HepG2 (cell line): ENCODE data around the gene PISD. TPM values are rescaled to one million over a fixed set of nuclear protein-coding genes. Genes with fewer than 3 reads are reported as not detected.
A peak's percentile ranks its signal among the peaks of the same experiment; 100 is the strongest.

Experiments used
- ATAC-seq: fragments of 200-7000 bp; cut with Tn5 transposase; 3 replicates; pipeline ENCODE4 v1.9.1; 2020; ENCODE audit warnings: mild to moderate bottlenecking, moderate library complexity
- BruUV-seq: library from RNA; stranded (reverse); fragments of 400-500 nt; replicated peaks from 2 replicates; lab custom pipeline; 2021; lab: Mats Ljungman, UMichigan
- CTCF ChIA-PET: fragments of 300-600 bp; formaldehyde crosslinking; extraction: SDS; loops from one replicate; lab custom pipeline; 2021; ENCODE audit warnings: low total read pairs, inconsistent platforms, low intra/inter-chr PET ratio; lab: Yijun Ruan, JAX
- POLR2A ChIA-PET: fragments of 350-600 bp; sonication (Branson Sonifier 250); formaldehyde crosslinking; loops from one replicate; lab custom pipeline; 2020; ENCODE audit warnings: antibody characterized with exemption, inconsistent platforms; lab: Yijun Ruan, JAX
- DNase-seq: peaks from one replicate; pipeline ENCODE4 v3.0.0-alpha.2; 2015; ENCODE audit warnings: low spot score
- FAIRE-seq: peaks from 3 replicates; lab custom pipeline; 2011; peaks lifted over from hg19 to GRCh38; lab: Jason Lieb, UNC
- H2AFZ ChIP-seq: one replicate; pipeline ENCODE4 v1.6.1; 2011; ENCODE audit warnings: low read length, inconsistent platforms
- H3K27ac ChIP-seq: fragments of 300-600 bp; 3 replicates; pipeline ENCODE4 v1.8.0; 2011; ENCODE audit warnings: mixed run types, mild to moderate bottlenecking, mixed read lengths, low read length, inconsistent platforms; ENCODE audit not compliant: insufficient read depth; ENCODE audit errors: extremely low read length
- H3K27me3 ChIP-seq, 2 experiments: fragments of 200-600 bp in 1 of 2; 2 replicates in 1 of 2; 3 replicates in 1 of 2; pipeline versions ENCODE4 v1.6.0 to v1.8.0; 2011; ENCODE audit warnings: low read length in 2 of 2, mild to moderate bottlenecking in 2 of 2, moderate library complexity in 2 of 2, inconsistent platforms in 1 of 2; ENCODE audit not compliant: insufficient read depth in 2 of 2, control insufficient read depth in 1 of 2
- H3K36me3 ChIP-seq, 2 experiments: fragments of 200-600 bp in 1 of 2; replicated peaks in 1 of 2; 2 replicates in 1 of 2; 3 replicates in 1 of 2; pipeline versions ENCODE4 v1.5.1 to v1.8.0; 2011; ENCODE audit warnings: low read length in 2 of 2, inconsistent platforms in 1 of 2; ENCODE audit not compliant: insufficient read depth in 2 of 2, control insufficient read depth in 1 of 2
- H3K4me1 ChIP-seq: 2 replicates; pipeline ENCODE4 v1.5.1; 2012; ENCODE audit warnings: low read length, inconsistent platforms; ENCODE audit not compliant: insufficient read depth
- H3K4me2 ChIP-seq: 2 replicates; pipeline ENCODE4 v1.6.0; 2011; ENCODE audit warnings: low read depth, low read length, inconsistent platforms
- H3K4me3 ChIP-seq, 3 experiments: fragments of 200-600 bp in 1 of 3; sonication (generic), shearing (Covaris generic) in 1 of 3; replicated peaks in 1 of 3; 2 replicates each; pipeline ENCODE4 v1.5.1; 2011 to 2016; ENCODE audit warnings: low read length in 3 of 3, inconsistent platforms in 2 of 3, low read depth in 2 of 3, mild to moderate bottlenecking in 2 of 3, control low read depth in 1 of 3, mixed read lengths in 1 of 3; ENCODE audit not compliant: insufficient read depth in 1 of 3
- H3K79me2 ChIP-seq: one replicate; pipeline ENCODE4 v1.6.1; 2011; ENCODE audit warnings: low read length, inconsistent platforms; ENCODE audit not compliant: insufficient read depth
- H3K9ac ChIP-seq: 2 replicates; pipeline ENCODE4 v1.6.0; 2011; ENCODE audit warnings: mild to moderate bottlenecking, low read depth, low read length, inconsistent platforms; ENCODE audit not compliant: insufficient read depth
- H3K9me3 ChIP-seq: 2 replicates; pipeline ENCODE4 v1.5.1; 2012; ENCODE audit warnings: mild to moderate bottlenecking, low read length
- H4K20me1 ChIP-seq: 2 replicates; pipeline ENCODE4 v1.6.0; 2011; ENCODE audit warnings: inconsistent platforms, mild to moderate bottlenecking, low read length, moderate library complexity; ENCODE audit not compliant: insufficient read depth
- AGO1 ChIP-seq: fragments of 200-400 bp; formaldehyde crosslinking; IDR thresholded peaks from 2 replicates; pipeline ENCODE4 v1.6.1; 2017; ENCODE audit warnings: mild to moderate bottlenecking, low read depth, low read length, moderate library complexity; ENCODE audit not compliant: poor library complexity, severe bottlenecking
- AGO2 ChIP-seq: fragments of 200-400 bp; formaldehyde crosslinking; optimal IDR thresholded peaks from 2 replicates; pipeline ENCODE3; 2017; ENCODE audit warnings: mild to moderate bottlenecking, low read depth, low read length, moderate library complexity
- BCL3 ChIP-seq: sonication (generic); formaldehyde crosslinking; IDR thresholded peaks from 2 replicates; pipeline ENCODE4 v1.5.1; 2020; ENCODE audit warnings: mild to moderate bottlenecking, missing genetic modification reagents, moderate library complexity
- DMAP1 ChIP-seq: IDR thresholded peaks from 2 replicates; pipeline ENCODE4 v1.6.1; 2016
- DR1 ChIP-seq: sonication (generic); formaldehyde crosslinking; IDR thresholded peaks from 2 replicates; pipeline ENCODE4 v1.8.0; 2021; ENCODE audit warnings: mild to moderate bottlenecking, missing genetic modification reagents, inconsistent platforms
- POLR2A ChIP-seq, 2 experiments: IDR thresholded peaks; 2 replicates each; pipeline ENCODE4 v1.6.1; 2011; ENCODE audit warnings: low read depth in 2 of 2, low read length in 2 of 2, mild to moderate bottlenecking in 1 of 2, moderate library complexity in 1 of 2; ENCODE audit not compliant: insufficient read depth in 1 of 2
- RAD51 ChIP-seq: fragments of 450-650 bp; IDR thresholded peaks from 2 replicates; pipeline ENCODE4 v1.6.1; 2016; ENCODE audit warnings: borderline replicate concordance
- RBM22 ChIP-seq: fragments of 200-400 bp; formaldehyde crosslinking; optimal IDR thresholded peaks from 2 replicates; pipeline ENCODE3; 2017; ENCODE audit warnings: mild to moderate bottlenecking, low read length, moderate library complexity
- ZBTB2 ChIP-seq: sonication (generic); formaldehyde crosslinking; IDR thresholded peaks from 2 replicates; pipeline ENCODE4 v1.8.0; 2022; ENCODE audit warnings: low read depth, missing genetic modification reagents
- ZMYM3 ChIP-seq: sonication (generic); formaldehyde crosslinking; IDR thresholded peaks from 2 replicates; pipeline ENCODE4 v1.5.1; 2020; ENCODE audit warnings: mild to moderate bottlenecking, missing genetic modification reagents
- ZNF101 ChIP-seq: sonication (generic); formaldehyde crosslinking; IDR thresholded peaks from 2 replicates; pipeline ENCODE4 v1.4.0; 2020; ENCODE audit warnings: mild to moderate bottlenecking, low read depth, missing genetic modification reagents, borderline replicate concordance
- ZNF180 ChIP-seq: sonication (generic); formaldehyde crosslinking; IDR thresholded peaks from 2 replicates; pipeline ENCODE4 v1.4.0; 2020; ENCODE audit warnings: low read depth, missing genetic modification reagents, borderline replicate concordance
- ZNF563 ChIP-seq: sonication (generic); formaldehyde crosslinking; IDR thresholded peaks from 2 replicates; pipeline ENCODE4 v1.8.0; 2022; ENCODE audit warnings: mild to moderate bottlenecking, moderate library complexity, missing genetic modification reagents
- ZNF720 ChIP-seq: sonication (generic); formaldehyde crosslinking; IDR thresholded peaks from 2 replicates; pipeline ENCODE4 v1.4.0; 2020; ENCODE audit warnings: missing genetic modification reagents
- ZNF878 ChIP-seq: sonication (generic); formaldehyde crosslinking; IDR thresholded peaks from 2 replicates; pipeline ENCODE4 v1.8.1; 2023; ENCODE audit warnings: mild to moderate bottlenecking, missing genetic modification reagents, moderate library complexity
- WGBS: methylation state at CpG from one replicate; pipeline ENCODE4 v1.1.6; 2017; ENCODE audit warnings: low lambda C conversion rate; 5-methylcytosine and 5-hydroxymethylcytosine counted together
- in situ Hi-C: cut with HindIII; loops from 2 replicates; pipeline ENCODE4 v1.10.0; 2017; ENCODE audit warnings: low pct_unique_long_range_greater_than_20kb; ENCODE audit not compliant: extremely low pct_ligation_motif_present
- intact Hi-C: fragments of 100-400 bp; cut with micrococcal nuclease; formaldehyde crosslinking; loops from one replicate; pipeline ENCODE4 v1.10.0; 2022; ENCODE audit not compliant: unreplicated experiment
- polyA plus RNA-seq, 8 experiments: library from polyadenylated mRNA; depleted of rRNA in 3 of 8; stranded (reverse) in 7 of 8; unstranded in 1 of 8; fragments of >200 nt; fragmentation: Illumina TruSeq in 4 of 8; extraction: Trizol in 4 of 8; gene quantifications; 2 replicates each; pipeline versions ENCODE4 v1.2.1 to v1.2.3, GENCODE V29; 2011 to 2016; ENCODE audit warnings: low read depth in 4 of 8, missing spikeins in 1 of 8, mixed read lengths in 1 of 8; ENCODE audit not compliant: insufficient read depth in 1 of 8
- total RNA-seq, 5 experiments: library from RNA; depleted of rRNA; stranded (reverse); fragments of >200 nt; fragmentation: Illumina TruSeq; extraction: Trizol; gene quantifications; 2 replicates each; pipeline ENCODE4 v1.2.3, GENCODE V29; 2016; ENCODE audit warnings: low read depth in 1 of 5
- TF ChIP-seq, protein P1 (sequence below): sonication (generic); formaldehyde crosslinking; IDR thresholded peaks from 2 replicates; pipeline ENCODE4 v1.4.0; 2020; ENCODE audit warnings: missing genetic modification reagents, borderline replicate concordance
- TF ChIP-seq, protein P2 (sequence below): sonication (generic); formaldehyde crosslinking; IDR thresholded peaks from 2 replicates; pipeline ENCODE4 v1.4.0; 2020; ENCODE audit warnings: missing genetic modification reagents

PISD gene
- total and polyA plus RNA-seq, 2 of the 13 experiments (the other 11 are each of a cell fraction or from before 2014, with no cell fraction given): 30.1 to 47.7 TPM

DNA sequence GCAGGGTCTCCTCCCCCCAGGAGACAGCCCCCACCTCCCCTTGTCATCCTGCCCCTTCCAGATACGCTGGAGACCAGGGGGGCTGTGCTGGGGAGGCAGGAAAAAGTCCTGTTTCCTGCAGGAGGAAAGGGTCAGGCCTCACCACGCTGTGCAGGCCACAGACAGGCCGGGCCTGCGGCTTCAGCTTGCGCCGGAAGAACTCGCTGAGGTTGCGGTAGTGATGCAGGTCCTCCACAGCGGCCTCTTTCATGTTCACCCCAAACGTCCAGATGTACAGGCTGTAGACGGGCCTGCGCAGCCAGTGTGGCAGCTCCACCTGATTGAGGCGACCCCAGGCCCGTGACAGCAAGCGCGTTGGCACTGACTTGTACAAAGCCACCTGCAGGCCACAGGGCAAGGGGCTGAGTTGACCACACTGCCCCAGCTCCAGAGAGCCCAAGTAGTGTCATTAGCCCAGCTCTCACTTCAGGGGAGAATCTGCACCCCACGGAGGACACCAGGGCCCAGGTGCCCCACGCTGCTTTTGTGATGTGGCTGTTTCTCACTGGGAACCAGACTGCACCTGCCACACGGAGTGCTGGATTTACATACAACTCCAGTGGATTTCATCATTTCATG, 40.4 kb downstream of the PISD start:
- in situ Hi-C loops (no loop called here), intact Hi-C loops (no loop called here)
- BruUV-seq: no TSS peak
- Histone ChIP-seq H2AFZ (no peak overlapping the region), H3K27ac (no peak overlapping the region), H3K4me3 (no peak overlapping the region), H3K9me3 (no peaks in the 10 kb centered on the region), H3K4me1 (peaks cover 21% of the 10 kb centered on the region), H3K9ac (no peak overlapping the region), H3K4me2 (no peak overlapping the region), H4K20me1 (peaks cover 10% of the 10 kb centered on the region; the same call in 1 of the 2 replicates), H3K79me2 (peaks cover 23% of the 10 kb centered on the region), H3K27me3 (no peaks in the 10 kb centered on the region), H3K36me3 (peaks cover 32 to 49% of the 10 kb centered on the region in 2 experiments)
- 99% methylated on average over 11 of the region's 19 CpGs for WGBS
- CTCF ChIA-PET: no interaction called here
- POLR2A ChIA-PET: interaction anchor here (1.1 kb wide), 1 partner anchor 9 kb away, joined by 3 read pairs; no protein-coding TSS in a partner anchor
- ATAC-seq (no peak), FAIRE-seq (no peak), DNase-seq (no peak)
- no peak for TF ChIP-seq ZNF180 (CRISPR knock-in tag)
- no peak for TF ChIP-seq ZNF878 (CRISPR knock-in tag)
- TF ChIP-seq ZMYM3 (CRISPR knock-in tag): no peak
- no peak for TF ChIP-seq DMAP1 (CRISPR knock-in tag)
- TF ChIP-seq RAD51: no peak
- peak; percentile 60 for TF ChIP-seq RBM22
- TF ChIP-seq ZBTB2 (CRISPR knock-in tag): no peak
- no peak for TF ChIP-seq ZNF720
- no peak for TF ChIP-seq ZNF563 (CRISPR knock-in tag)
- TF ChIP-seq AGO1: peak; percentile 33
- TF ChIP-seq ZNF101 (CRISPR knock-in tag): no peak
- TF ChIP-seq, protein P1, sequence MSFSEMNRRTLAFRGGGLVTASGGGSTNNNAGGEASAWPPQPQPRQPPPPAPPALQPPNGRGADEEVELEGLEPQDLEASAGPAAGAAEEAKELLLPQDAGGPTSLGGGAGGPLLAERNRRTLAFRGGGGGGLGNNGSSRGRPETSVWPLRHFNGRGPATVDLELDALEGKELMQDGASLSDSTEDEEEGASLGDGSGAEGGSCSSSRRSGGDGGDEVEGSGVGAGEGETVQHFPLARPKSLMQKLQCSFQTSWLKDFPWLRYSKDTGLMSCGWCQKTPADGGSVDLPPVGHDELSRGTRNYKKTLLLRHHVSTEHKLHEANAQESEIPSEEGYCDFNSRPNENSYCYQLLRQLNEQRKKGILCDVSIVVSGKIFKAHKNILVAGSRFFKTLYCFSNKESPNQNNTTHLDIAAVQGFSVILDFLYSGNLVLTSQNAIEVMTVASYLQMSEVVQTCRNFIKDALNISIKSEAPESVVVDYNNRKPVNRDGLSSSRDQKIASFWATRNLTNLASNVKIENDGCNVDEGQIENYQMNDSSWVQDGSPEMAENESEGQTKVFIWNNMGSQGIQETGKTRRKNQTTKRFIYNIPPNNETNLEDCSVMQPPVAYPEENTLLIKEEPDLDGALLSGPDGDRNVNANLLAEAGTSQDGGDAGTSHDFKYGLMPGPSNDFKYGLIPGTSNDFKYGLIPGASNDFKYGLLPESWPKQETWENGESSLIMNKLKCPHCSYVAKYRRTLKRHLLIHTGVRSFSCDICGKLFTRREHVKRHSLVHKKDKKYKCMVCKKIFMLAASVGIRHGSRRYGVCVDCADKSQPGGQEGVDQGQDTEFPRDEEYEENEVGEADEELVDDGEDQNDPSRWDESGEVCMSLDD (CRISPR knock-in tag): no peak
- TF ChIP-seq DR1 (CRISPR knock-in tag): no peak
- TF ChIP-seq, protein P2, sequence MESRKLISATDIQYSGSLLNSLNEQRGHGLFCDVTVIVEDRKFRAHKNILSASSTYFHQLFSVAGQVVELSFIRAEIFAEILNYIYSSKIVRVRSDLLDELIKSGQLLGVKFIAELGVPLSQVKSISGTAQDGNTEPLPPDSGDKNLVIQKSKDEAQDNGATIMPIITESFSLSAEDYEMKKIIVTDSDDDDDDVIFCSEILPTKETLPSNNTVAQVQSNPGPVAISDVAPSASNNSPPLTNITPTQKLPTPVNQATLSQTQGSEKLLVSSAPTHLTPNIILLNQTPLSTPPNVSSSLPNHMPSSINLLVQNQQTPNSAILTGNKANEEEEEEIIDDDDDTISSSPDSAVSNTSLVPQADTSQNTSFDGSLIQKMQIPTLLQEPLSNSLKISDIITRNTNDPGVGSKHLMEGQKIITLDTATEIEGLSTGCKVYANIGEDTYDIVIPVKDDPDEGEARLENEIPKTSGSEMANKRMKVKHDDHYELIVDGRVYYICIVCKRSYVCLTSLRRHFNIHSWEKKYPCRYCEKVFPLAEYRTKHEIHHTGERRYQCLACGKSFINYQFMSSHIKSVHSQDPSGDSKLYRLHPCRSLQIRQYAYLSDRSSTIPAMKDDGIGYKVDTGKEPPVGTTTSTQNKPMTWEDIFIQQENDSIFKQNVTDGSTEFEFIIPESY (CRISPR knock-in tag): no peak
- peak; percentile 88 for TF ChIP-seq AGO2
- TF ChIP-seq BCL3: no peak
- peak in 1 of 2 experiments; percentile 21; a peak in 1 of 4 replicates for TF ChIP-seq POLR2A (IDR thresholded peaks at IDR 0.05; ENCODE audit: insufficient read depth in 1 of 2, low read depth in 2 of 2, low read length in 2 of 2)
